GM10847 (cell line): ENCODE results near the gene USP47.

Experiments
- POLR2A ChIP-seq: IDR thresholded peaks from 2 replicates; pipeline ENCODE4 v1.6.1; 2011; ENCODE audit not compliant: insufficient read length; ENCODE audit errors: extremely low read depth

The USP47 gene, protein sequence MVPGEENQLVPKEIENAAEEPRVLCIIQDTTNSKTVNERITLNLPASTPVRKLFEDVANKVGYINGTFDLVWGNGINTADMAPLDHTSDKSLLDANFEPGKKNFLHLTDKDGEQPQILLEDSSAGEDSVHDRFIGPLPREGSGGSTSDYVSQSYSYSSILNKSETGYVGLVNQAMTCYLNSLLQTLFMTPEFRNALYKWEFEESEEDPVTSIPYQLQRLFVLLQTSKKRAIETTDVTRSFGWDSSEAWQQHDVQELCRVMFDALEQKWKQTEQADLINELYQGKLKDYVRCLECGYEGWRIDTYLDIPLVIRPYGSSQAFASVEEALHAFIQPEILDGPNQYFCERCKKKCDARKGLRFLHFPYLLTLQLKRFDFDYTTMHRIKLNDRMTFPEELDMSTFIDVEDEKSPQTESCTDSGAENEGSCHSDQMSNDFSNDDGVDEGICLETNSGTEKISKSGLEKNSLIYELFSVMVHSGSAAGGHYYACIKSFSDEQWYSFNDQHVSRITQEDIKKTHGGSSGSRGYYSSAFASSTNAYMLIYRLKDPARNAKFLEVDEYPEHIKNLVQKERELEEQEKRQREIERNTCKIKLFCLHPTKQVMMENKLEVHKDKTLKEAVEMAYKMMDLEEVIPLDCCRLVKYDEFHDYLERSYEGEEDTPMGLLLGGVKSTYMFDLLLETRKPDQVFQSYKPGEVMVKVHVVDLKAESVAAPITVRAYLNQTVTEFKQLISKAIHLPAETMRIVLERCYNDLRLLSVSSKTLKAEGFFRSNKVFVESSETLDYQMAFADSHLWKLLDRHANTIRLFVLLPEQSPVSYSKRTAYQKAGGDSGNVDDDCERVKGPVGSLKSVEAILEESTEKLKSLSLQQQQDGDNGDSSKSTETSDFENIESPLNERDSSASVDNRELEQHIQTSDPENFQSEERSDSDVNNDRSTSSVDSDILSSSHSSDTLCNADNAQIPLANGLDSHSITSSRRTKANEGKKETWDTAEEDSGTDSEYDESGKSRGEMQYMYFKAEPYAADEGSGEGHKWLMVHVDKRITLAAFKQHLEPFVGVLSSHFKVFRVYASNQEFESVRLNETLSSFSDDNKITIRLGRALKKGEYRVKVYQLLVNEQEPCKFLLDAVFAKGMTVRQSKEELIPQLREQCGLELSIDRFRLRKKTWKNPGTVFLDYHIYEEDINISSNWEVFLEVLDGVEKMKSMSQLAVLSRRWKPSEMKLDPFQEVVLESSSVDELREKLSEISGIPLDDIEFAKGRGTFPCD (N-terminal part only)

GRCh38 chr11:11841723-11842420 lies at the start of gene USP47:
Gene USP47 (plus strand): TSS chr11:11841972. CDS start chr11:11842186, 214 bp downstream.
- TF ChIP-seq POLR2A, result peak; percentile 93

GRCh38 chr11:11793073-11793472 lies 48.7 kb upstream of the USP47 start:
- TF ChIP-seq POLR2A, result no peak

DNA sequence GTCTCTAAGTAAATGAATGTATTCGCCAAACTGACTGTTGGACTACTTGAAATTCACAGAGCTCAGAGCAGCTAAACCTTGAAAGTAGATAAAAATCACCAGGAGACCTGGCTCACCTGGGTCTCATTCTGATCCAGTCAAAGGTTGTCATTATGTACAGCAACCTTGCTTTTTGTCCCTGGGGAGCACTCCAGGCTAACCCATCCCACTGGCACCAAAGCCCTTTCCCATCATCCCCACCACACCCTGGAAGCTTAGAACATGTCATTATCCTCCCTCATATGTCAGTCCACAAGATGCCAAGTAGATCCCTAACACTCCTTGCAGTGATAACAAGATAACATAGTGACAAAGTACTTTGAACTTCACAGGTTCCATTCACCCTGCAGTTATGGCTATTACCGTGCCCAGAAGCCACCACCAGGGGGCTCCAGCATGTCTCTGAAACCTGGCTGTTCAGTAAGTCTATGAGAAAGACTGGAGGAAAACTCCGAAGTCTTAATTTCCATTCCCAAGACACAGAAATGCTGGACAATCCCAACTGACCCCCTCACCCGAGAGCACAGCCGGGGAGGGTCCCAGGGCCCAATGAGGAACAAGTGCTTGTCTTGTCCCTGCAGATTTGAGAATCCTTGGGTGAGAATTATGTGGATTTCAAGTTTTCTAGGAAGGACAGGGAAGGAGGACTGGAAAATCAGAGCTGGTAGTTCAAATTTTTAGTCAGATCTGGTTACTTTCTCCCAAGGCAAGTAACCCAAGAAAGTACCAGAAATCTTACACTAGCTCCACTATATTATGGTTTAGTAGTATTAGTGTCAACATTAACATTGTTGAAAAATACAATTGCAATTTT lies 43.0 kb upstream of the USP47 start:
- no peak for TF ChIP-seq POLR2A

DNA sequence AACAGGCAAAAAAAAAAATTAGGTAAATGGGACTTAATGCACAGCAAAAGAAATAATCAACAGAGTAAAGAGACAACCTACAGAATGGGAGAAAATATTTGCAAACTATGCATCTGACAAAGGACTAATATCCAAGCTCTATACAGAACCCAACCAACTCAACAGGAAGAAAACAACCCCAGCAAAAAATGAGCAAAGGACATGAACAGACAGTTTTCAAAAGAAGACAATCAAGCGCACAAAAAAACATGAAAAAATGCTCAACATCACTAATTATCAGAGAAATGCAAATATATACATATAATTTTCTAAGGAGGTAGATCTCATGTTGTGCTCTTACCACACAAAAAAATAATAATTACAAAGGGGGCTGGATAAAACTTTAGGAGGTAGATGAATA lies 36.5 kb upstream of the USP47 start:
- TF ChIP-seq POLR2A, result no peak

- no peak for TF ChIP-seq POLR2A
Measured at GRCh38 chr11:11806074-11806473, 35.7 kb upstream of the USP47 start.

- TF ChIP-seq POLR2A, result no peak
Measured at GRCh38 chr11:11806586-11806985, 35.2 kb upstream of the USP47 start.

- no peak for TF ChIP-seq POLR2A
Measured at GRCh38 chr11:11807811-11808782, 33.7 kb upstream of the USP47 start.

GRCh38 chr11:11808992-11809615 lies 32.7 kb upstream of the USP47 start:
- TF ChIP-seq POLR2A, result no peak

DNA sequence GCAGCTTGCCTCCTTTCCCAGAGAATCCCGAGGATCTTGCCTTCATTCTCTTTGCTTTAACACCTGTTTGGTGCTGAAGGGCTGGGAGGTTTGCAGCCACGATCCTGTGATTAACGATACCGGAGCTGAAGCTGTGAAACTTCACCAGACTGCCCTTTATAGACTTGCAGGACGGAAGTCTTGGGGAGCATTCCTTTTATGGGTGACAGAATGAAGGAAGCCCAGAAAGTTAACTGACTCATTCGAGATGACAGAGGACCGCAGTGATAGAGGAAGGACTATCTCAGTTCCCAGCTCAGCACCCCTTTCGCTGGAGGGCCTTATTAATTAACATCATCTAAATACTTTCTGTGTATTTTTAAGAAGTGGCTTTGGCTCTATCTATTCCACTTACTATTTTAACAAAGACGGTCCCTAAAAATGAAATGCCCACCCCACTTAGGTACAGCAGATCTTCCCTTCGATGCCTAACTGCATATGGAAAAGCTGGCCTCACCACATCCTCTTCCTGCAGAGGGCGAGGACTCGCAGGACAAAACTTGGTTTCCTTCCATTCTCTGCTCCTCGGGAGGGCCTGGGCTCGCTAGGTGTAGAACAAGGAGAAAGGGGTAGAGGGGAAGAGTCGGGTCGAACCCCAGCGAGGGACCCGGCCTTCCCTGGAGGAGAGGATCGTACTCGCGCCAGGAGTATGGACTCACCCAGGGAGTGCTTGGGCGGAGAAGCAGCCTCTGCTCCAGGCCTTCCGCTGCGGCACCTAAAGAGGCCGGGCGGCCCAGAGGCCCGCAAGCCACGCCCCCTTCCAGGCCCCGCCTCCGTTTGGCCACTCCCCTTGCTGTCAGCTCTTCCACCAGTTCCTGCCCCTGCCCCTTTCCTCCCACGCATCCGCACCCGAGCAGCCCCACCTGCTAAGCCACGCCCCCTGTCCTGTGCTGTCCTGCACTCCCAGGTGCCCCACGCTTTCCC lies 30.7 kb upstream of the USP47 start:
- no peak for TF ChIP-seq POLR2A

DNA sequence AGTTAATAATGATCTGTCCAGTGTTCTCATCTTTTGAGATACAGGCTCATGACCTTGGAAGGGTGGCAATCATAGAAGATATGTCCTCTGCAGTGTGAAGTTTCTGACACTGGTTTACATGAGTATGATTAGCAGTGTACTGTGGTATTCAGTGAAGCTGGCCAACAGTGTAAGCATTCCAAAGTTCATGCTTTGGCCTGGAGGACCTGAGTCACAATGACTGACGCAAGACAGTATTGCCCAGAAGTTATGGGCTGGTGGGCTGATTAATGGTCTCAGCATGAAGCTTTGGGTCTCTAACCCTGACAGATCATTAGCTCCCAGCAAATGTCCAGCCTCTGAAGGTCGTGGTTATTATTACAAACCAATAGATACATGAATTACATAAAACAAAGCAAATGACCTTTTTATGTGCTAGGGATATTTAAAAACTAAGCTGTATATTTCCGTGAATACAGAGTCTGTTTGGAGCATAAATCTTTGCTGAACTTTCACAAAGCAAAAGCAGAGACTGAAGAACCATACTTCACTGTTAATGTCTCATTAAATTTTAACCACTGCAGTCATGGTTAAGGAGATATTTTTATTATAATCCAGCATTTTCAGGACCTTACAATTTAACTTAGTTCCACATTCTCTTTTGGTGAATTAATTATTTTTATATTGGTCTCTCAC lies 28.3 kb upstream of the USP47 start:
- TF ChIP-seq POLR2A, result no peak
